ENCODE results near the gene PCSK1N.
"Not testable (repeated sequence)": the region's sequence is repeated elsewhere in the genome, so short reads cannot be mapped to it uniquely, and the experiment has no call there.

GRCh38 chrX:48853494-48853893 lies 18.1 kb upstream of the PCSK1N start:
- TF ChIP-seq CTCF (conservative IDR thresholded peaks at IDR 0.05; ENCODE audit: low read length); EZH2phosphoT487 (IDR thresholded peaks at IDR 0.05; ENCODE audit: borderline replicate concordance): not testable (repeated sequence)

All from Loucy (cell line).